Erythroblast (primary cell): Measurements from ENCODE around the gene ANK3.

Experiments used
- GATA1 ChIP-seq: IDR thresholded peaks from 2 replicates; pipeline ENCODE4 v1.6.1; 2011; ENCODE audit warnings: low read depth, mild to moderate bottlenecking, control low read depth, low read length, moderate library complexity
- POLR2A ChIP-seq: IDR thresholded peaks from 2 replicates; pipeline ENCODE4 v1.6.1; 2011; ENCODE audit warnings: mild to moderate bottlenecking, low read length

- TF ChIP-seq POLR2A (no peak), GATA1 (no peak)
These were observed 165.5 kb downstream of the ANK3 start for GRCh38 chr10:60224066-60224705.
